Measurements from ENCODE around the gene MORN5.
"Not testable (repeated sequence)": the region's sequence is repeated elsewhere in the genome, so short reads cannot be mapped to it uniquely, and the experiment has no call there.

Gene MORN5

GRCh38 chr9:122159026-122159924 is at the start of gene MORN5, which contains the start of gene NDUFA8:
Gene MORN5 (plus strand): TSS chr9:122159908. CDS start chr9:122159973, 65 bp downstream.
Gene NDUFA8 (minus strand): TSS chr9:122159779. CDS start chr9:122159677, 102 bp downstream.
- H3K27ac ChIP-seq (ENCODE audit: low read length), result peak within 1 kb of the TSS; percentile 84

GRCh38 chr9:122110100-122110833 is 49.4 kb upstream of the MORN5 start:
- Histone ChIP-seq H3K4me1 (ENCODE audit: control insufficient read depth, insufficient read depth, low read length) (peaks cover 19% of the 10 kb centered on the region), H3K36me3 (ENCODE audit: control insufficient read depth in 2 of 2, insufficient read depth in 2 of 2, low read length in 2 of 2) (no peaks in the 10 kb centered on the region), H3K27me3 (ENCODE audit: control insufficient read depth in 1 of 2, insufficient read depth in 2 of 2, low read length in 2 of 2) (no peaks in the 10 kb centered on the region), H3K9ac (ENCODE audit: low read length in 2 of 2) (no peak overlapping the region), H3K27ac (ENCODE audit: low read length) (no peak overlapping the region), H3K9me3 (ENCODE audit: control insufficient read depth in 2 of 2, low read length in 2 of 2) (no peaks in the 10 kb centered on the region), H3K4me3 (ENCODE audit: low read length in 2 of 2) (no peak overlapping the region)

More at GRCh38 chr9:122159026-122159924, at the start of gene MORN5, which contains the start of gene NDUFA8:
- peaks cover 26% of the 10 kb centered on the region for H3K4me1 ChIP-seq (ENCODE audit: control insufficient read depth, insufficient read depth, low read length)
- peak within 1 kb of the TSS; percentile 92 to 97 for H3K4me3 ChIP-seq (ENCODE audit: low read length in 2 of 2)
- no peaks in the 10 kb centered on the region for H3K9me3 ChIP-seq (ENCODE audit: control insufficient read depth in 2 of 2, low read length in 2 of 2)
- no peaks in the 10 kb centered on the region for H3K27me3 ChIP-seq (ENCODE audit: control insufficient read depth in 1 of 2, insufficient read depth in 2 of 2, low read length in 2 of 2)
- no peaks in the 10 kb centered on the region for H3K36me3 ChIP-seq (ENCODE audit: control insufficient read depth in 2 of 2, insufficient read depth in 2 of 2, low read length in 2 of 2)
- H3K9ac ChIP-seq (ENCODE audit: low read length in 2 of 2), result peak within 1 kb of the TSS; percentile 86 to 94

GRCh38 chr9:122111413-122112085 is 48.2 kb upstream of the MORN5 start:
- H3K9ac ChIP-seq (ENCODE audit: low read length in 2 of 2), result no peak overlapping the region
- H3K27me3 ChIP-seq (ENCODE audit: control insufficient read depth in 1 of 2, insufficient read depth in 2 of 2, low read length in 2 of 2), result no peaks in the 10 kb centered on the region
- no peak overlapping the region for H3K4me3 ChIP-seq (ENCODE audit: low read length in 2 of 2)
- H3K27ac ChIP-seq (ENCODE audit: low read length), result no peak overlapping the region
- H3K36me3 ChIP-seq (ENCODE audit: control insufficient read depth in 2 of 2, insufficient read depth in 2 of 2, low read length in 2 of 2), result no peaks in the 10 kb centered on the region
- H3K9me3 ChIP-seq (ENCODE audit: control insufficient read depth in 2 of 2, low read length in 2 of 2), result no peaks in the 10 kb centered on the region
- peaks cover 18% of the 10 kb centered on the region for H3K4me1 ChIP-seq (ENCODE audit: control insufficient read depth, insufficient read depth, low read length)

GRCh38 chr9:122112238-122112637 is 47.5 kb upstream of the MORN5 start:
- Histone ChIP-seq H3K27ac (ENCODE audit: low read length) (no peak overlapping the region), H3K9ac (ENCODE audit: low read length in 2 of 2) (no peak overlapping the region), H3K36me3 (ENCODE audit: control insufficient read depth in 2 of 2, insufficient read depth in 2 of 2, low read length in 2 of 2) (no peaks in the 10 kb centered on the region), H3K4me1 (ENCODE audit: control insufficient read depth, insufficient read depth, low read length) (peaks cover 12% of the 10 kb centered on the region), H3K9me3 (ENCODE audit: control insufficient read depth in 2 of 2, low read length in 2 of 2) (no peaks in the 10 kb centered on the region), H3K27me3 (ENCODE audit: control insufficient read depth in 1 of 2, insufficient read depth in 2 of 2, low read length in 2 of 2) (no peaks in the 10 kb centered on the region), H3K4me3 (ENCODE audit: low read length in 2 of 2) (no peak overlapping the region)

- Histone ChIP-seq H3K4me3 (ENCODE audit: low read length in 2 of 2) (no peak overlapping the region), H3K36me3 (ENCODE audit: control insufficient read depth in 2 of 2, insufficient read depth in 2 of 2, low read length in 2 of 2) (no peaks in the 10 kb centered on the region), H3K4me1 (ENCODE audit: control insufficient read depth, insufficient read depth, low read length) (peaks cover 2% of the 10 kb centered on the region), H3K27me3 (ENCODE audit: control insufficient read depth in 1 of 2, insufficient read depth in 2 of 2, low read length in 2 of 2) (no peaks in the 10 kb centered on the region), H3K27ac (ENCODE audit: low read length) (no peak overlapping the region), H3K9ac (ENCODE audit: low read length in 2 of 2) (no peak overlapping the region), H3K9me3 (ENCODE audit: control insufficient read depth in 2 of 2, low read length in 2 of 2) (no peaks in the 10 kb centered on the region)
Measured at GRCh38 chr9:122113574-122113973, 46.1 kb upstream of the MORN5 start.

GRCh38 chr9:122115176-122116035 is 44.3 kb upstream of the MORN5 start:
- Histone ChIP-seq H3K27ac (ENCODE audit: low read length) (no peak overlapping the region), H3K27me3 (ENCODE audit: control insufficient read depth in 1 of 2, insufficient read depth in 2 of 2, low read length in 2 of 2) (no peaks in the 10 kb centered on the region), H3K36me3 (ENCODE audit: control insufficient read depth in 2 of 2, insufficient read depth in 2 of 2, low read length in 2 of 2) (no peaks in the 10 kb centered on the region), H3K9ac (ENCODE audit: low read length in 2 of 2) (no peak overlapping the region), H3K9me3 (ENCODE audit: control insufficient read depth in 2 of 2, low read length in 2 of 2) (no peaks in the 10 kb centered on the region), H3K4me3 (ENCODE audit: low read length in 2 of 2) (no peak overlapping the region), H3K4me1 (ENCODE audit: control insufficient read depth, insufficient read depth, low read length) (no peaks in the 10 kb centered on the region)

- Histone ChIP-seq H3K4me3 (ENCODE audit: low read length in 2 of 2) (no peak overlapping the region), H3K36me3 (ENCODE audit: control insufficient read depth in 2 of 2, insufficient read depth in 2 of 2, low read length in 2 of 2) (no peaks in the 10 kb centered on the region), H3K27me3 (ENCODE audit: control insufficient read depth in 1 of 2, insufficient read depth in 2 of 2, low read length in 2 of 2) (no peaks in the 10 kb centered on the region), H3K9me3 (ENCODE audit: control insufficient read depth in 2 of 2, low read length in 2 of 2) (no peaks in the 10 kb centered on the region), H3K4me1 (ENCODE audit: control insufficient read depth, insufficient read depth, low read length) (no peaks in the 10 kb centered on the region), H3K9ac (ENCODE audit: low read length in 2 of 2) (no peak overlapping the region), H3K27ac (ENCODE audit: low read length) (no peak overlapping the region)
Measured at GRCh38 chr9:122116040-122116439, 43.7 kb upstream of the MORN5 start.

- H3K9ac ChIP-seq (ENCODE audit: low read length in 2 of 2), result no peak overlapping the region
- no peaks in the 10 kb centered on the region for H3K9me3 ChIP-seq (ENCODE audit: control insufficient read depth in 2 of 2, low read length in 2 of 2)
- H3K4me1 ChIP-seq (ENCODE audit: control insufficient read depth, insufficient read depth, low read length), result no peaks in the 10 kb centered on the region
- no peaks in the 10 kb centered on the region for H3K27me3 ChIP-seq (ENCODE audit: control insufficient read depth in 1 of 2, insufficient read depth in 2 of 2, low read length in 2 of 2)
- H3K36me3 ChIP-seq (ENCODE audit: control insufficient read depth in 2 of 2, insufficient read depth in 2 of 2, low read length in 2 of 2), result no peaks in the 10 kb centered on the region
- H3K4me3 ChIP-seq (ENCODE audit: low read length in 2 of 2), result no peak overlapping the region
- H3K27ac ChIP-seq (ENCODE audit: low read length), result no peak overlapping the region
Measured at GRCh38 chr9:122116448-122117173, 43.1 kb upstream of the MORN5 start.

- not testable (repeated sequence) for H3K27ac ChIP-seq (ENCODE audit: low read length); H3K4me1 ChIP-seq (ENCODE audit: control insufficient read depth, insufficient read depth, low read length); H3K36me3 ChIP-seq (ENCODE audit: control insufficient read depth in 2 of 2, insufficient read depth in 2 of 2, low read length in 2 of 2); H3K9me3 ChIP-seq (ENCODE audit: control insufficient read depth in 2 of 2, low read length in 2 of 2); H3K27me3 ChIP-seq (ENCODE audit: control insufficient read depth in 1 of 2, insufficient read depth in 2 of 2, low read length in 2 of 2); H3K9ac ChIP-seq (ENCODE audit: low read length in 2 of 2); H3K4me3 ChIP-seq (ENCODE audit: low read length in 2 of 2)
Measured at GRCh38 chr9:122117241-122117640, 42.5 kb upstream of the MORN5 start.

Measured in stomach smooth muscle (tissue), 2 donors.